K562 (cell line): ENCODE measurements around the gene PPP1R9A. TPM values are rescaled to one million over a fixed set of nuclear protein-coding genes. Genes with fewer than 3 reads are reported as not detected.

ENCODE experiments used
- ATAC-seq: fragments of 200-7000 bp; cut with Tn5 transposase; 3 replicates; pipeline ENCODE4 v1.9.1; 2020; ENCODE audit warnings: moderate library complexity
- BruUV-seq: library from RNA; stranded (reverse); fragments of 400-500 nt; replicated peaks from 2 replicates; lab custom pipeline; 2021; lab: Mats Ljungman, UMichigan
- CTCF ChIA-PET: fragments of 300-600 bp; formaldehyde crosslinking; extraction: SDS; loops from one replicate; lab custom pipeline; 2021; ENCODE audit warnings: low intra/inter-chr PET ratio; lab: Yijun Ruan, JAX
- POLR2A ChIA-PET: fragments of 300-600, 350-650 bp; sonication (Branson Sonifier 250); formaldehyde crosslinking; extraction: SDS; loops from one replicate; lab custom pipeline; 2021; ENCODE audit warnings: antibody characterized with exemption, inconsistent platforms; lab: Yijun Ruan, JAX
- DNase-seq, 4 experiments: peaks; one replicate each; pipeline versions ENCODE4 v3.0.0 to v3.0.0-alpha.2; 2011 to 2018; ENCODE audit warnings: low spot score in 3 of 4, mixed read lengths in 3 of 4; ENCODE audit errors: extremely low read depth in 1 of 4
- FAIRE-seq: peaks from 2 replicates; lab custom pipeline; 2011; peaks lifted over from hg19 to GRCh38; lab: Jason Lieb, UNC
- H2AFZ ChIP-seq: 2 replicates; pipeline ENCODE4 v1.6.0; 2011; ENCODE audit warnings: low read depth, low read length, control low read depth, inconsistent platforms
- H3K27ac ChIP-seq: fragments of 200-600 bp; 3 replicates; pipeline ENCODE4 v1.8.0; 2011; ENCODE audit warnings: low read depth, mild to moderate bottlenecking, control low read depth, inconsistent platforms, low read length, moderate library complexity, mixed read lengths; ENCODE audit errors: extremely low read depth
- H3K27me3 ChIP-seq, 2 experiments: fragments of 300-600 bp in 1 of 2; 2 replicates in 1 of 2; 3 replicates in 1 of 2; pipeline versions ENCODE4 v1.6.0 to v1.8.0; 2011; ENCODE audit warnings: inconsistent platforms in 2 of 2, low read length in 2 of 2, mild to moderate bottlenecking in 1 of 2, mixed read lengths in 1 of 2, moderate library complexity in 1 of 2; ENCODE audit not compliant: control insufficient read depth in 2 of 2, insufficient read depth in 2 of 2
- H3K36me3 ChIP-seq: fragments of 300-600 bp; 3 replicates; pipeline ENCODE4 v1.8.0; 2011; ENCODE audit warnings: mild to moderate bottlenecking, low read length, inconsistent platforms; ENCODE audit not compliant: control insufficient read depth, insufficient read depth
- H3K4me1 ChIP-seq, 2 experiments: fragments of 200-600 bp in 1 of 2; replicated peaks in 1 of 2; 2 replicates in 1 of 2; 3 replicates in 1 of 2; pipeline versions ENCODE4 v1.5.1 to v1.8.0; 2011; ENCODE audit warnings: inconsistent platforms in 2 of 2, low read length in 2 of 2, mild to moderate bottlenecking in 1 of 2, mixed read lengths in 1 of 2, moderate library complexity in 1 of 2; ENCODE audit not compliant: control insufficient read depth in 2 of 2, insufficient read depth in 2 of 2
- H3K4me2 ChIP-seq: 2 replicates; pipeline ENCODE4 v1.6.1; 2011; ENCODE audit warnings: low read length, control low read depth, inconsistent platforms, mixed read lengths; ENCODE audit not compliant: insufficient read depth
- H3K4me3 ChIP-seq: fragments of 200-600 bp; sonication (generic), shearing (Covaris generic); 2 replicates; pipeline ENCODE4 v1.5.1; 2016; ENCODE audit warnings: control low read depth, inconsistent platforms
- H3K79me2 ChIP-seq: fragments of 200-600 bp; 3 replicates; pipeline ENCODE4 v1.8.0; 2011; ENCODE audit warnings: low read length, inconsistent platforms; ENCODE audit not compliant: control insufficient read depth, insufficient read depth
- H3K9ac ChIP-seq, 2 experiments: 2 replicates each; pipeline versions ENCODE4 v1.6.0 to v1.6.1; 2011; ENCODE audit warnings: low read depth in 2 of 2, low read length in 2 of 2, control low read depth in 1 of 2, inconsistent platforms in 1 of 2, mild to moderate bottlenecking in 1 of 2, mixed read lengths in 1 of 2; ENCODE audit not compliant: insufficient read depth in 1 of 2
- H3K9me1 ChIP-seq: one replicate; pipeline ENCODE4 v1.6.0; 2011; ENCODE audit warnings: inconsistent platforms, mild to moderate bottlenecking, low read length, moderate library complexity; ENCODE audit not compliant: control insufficient read depth, insufficient read depth
- H3K9me3 ChIP-seq: replicated peaks from 2 replicates; pipeline ENCODE4 v1.5.1; 2011; ENCODE audit warnings: low read depth, low read length, inconsistent platforms; ENCODE audit not compliant: control insufficient read depth, insufficient read depth
- H4K20me1 ChIP-seq: replicated peaks from 2 replicates; pipeline ENCODE4 v1.6.1; 2011; ENCODE audit warnings: low read length, inconsistent platforms, mixed read lengths; ENCODE audit not compliant: control insufficient read depth, insufficient read depth
- CHD7 ChIP-seq: fragments of 200-600 bp; sonication (generic); IDR thresholded peaks from one replicate; pipeline ENCODE4 v1.6.1; 2012; ENCODE audit warnings: mild to moderate bottlenecking, low read depth, low read length, inconsistent platforms
- FOXJ3 ChIP-seq: sonication (generic); formaldehyde crosslinking; IDR thresholded peaks from 2 replicates; pipeline ENCODE4 v1.4.0; 2020; ENCODE audit warnings: mild to moderate bottlenecking, missing genetic modification reagents
- MBD2 ChIP-seq: sonication (generic); IDR thresholded peaks from 2 replicates; pipeline ENCODE4 v1.6.1; 2016; ENCODE audit warnings: low read depth, borderline replicate concordance
- NR3C1 ChIP-seq: sonication (generic); formaldehyde crosslinking; IDR thresholded peaks from 2 replicates; pipeline ENCODE4 v1.8.1; 2022; ENCODE audit warnings: missing genetic modification reagents
- PREB ChIP-seq: sonication (generic); formaldehyde crosslinking; IDR thresholded peaks from 2 replicates; pipeline ENCODE4 v1.8.1; 2023; ENCODE audit warnings: mild to moderate bottlenecking, missing genetic modification reagents
- ZNF165 ChIP-seq: fragments of 250-450 bp; sonication (Bioruptor Pico); IDR thresholded peaks from 2 replicates; pipeline ENCODE4 v1.4.0; 2020; ENCODE audit warnings: borderline replicate concordance
- ZNF311 ChIP-seq: fragments of 250-450 bp; sonication (Bioruptor Pico); IDR thresholded peaks from 2 replicates; pipeline ENCODE4 v1.4.0; 2020; ENCODE audit warnings: mild to moderate bottlenecking, moderate library complexity
- WGBS: fragments of 100-300 bp; shearing (Covaris generic); methylation state at CpG from one replicate; pipeline ENCODE4 v1.1.6; 2016; ENCODE audit warnings: low coverage, mixed read lengths; ENCODE audit not compliant: insufficient coverage; ENCODE audit errors: missing lambda C conversion rate; 5-methylcytosine and 5-hydroxymethylcytosine counted together
- in situ Hi-C: fragments of 300-500 bp; cut with MboI; formaldehyde crosslinking; loops from 4 replicates; pipeline ENCODE4 v1.15.0; 2018; ENCODE audit warnings: inconsistent platforms, mixed read lengths
- intact Hi-C: fragments of 100-400 bp; cut with micrococcal nuclease; formaldehyde crosslinking; loops from 2 replicates; pipeline ENCODE4 v1.14.2; 2022
- polyA plus RNA-seq, 8 experiments: library from polyadenylated mRNA; depleted of rRNA in 4 of 8; stranded (reverse) in 5 of 8; unstranded in 3 of 8; fragments of >200 nt; fragmentation: Nextera tagmentation in 2 of 8; fragmentation: Illumina TruSeq in 1 of 8; extraction: Ambion mirVana in 2 of 8; extraction: Trizol in 1 of 8; gene quantifications; 2 replicates each; pipeline versions ENCODE4 v1.2.1 to v1.2.3, GENCODE V29; 2011 to 2014; ENCODE audit warnings: inconsistent platforms in 1 of 8, missing spikeins in 1 of 8
- total RNA-seq, 7 experiments: library from RNA; depleted of rRNA in 6 of 7; stranded (reverse); fragments of >200 nt in 6 of 7; fragmentation: Illumina TruSeq in 2 of 7; extraction: Trizol in 2 of 7; gene quantifications; 2 replicates each; pipeline versions ENCODE4 v1.2.1 to v1.2.3, GENCODE V29; 2011 to 2021; ENCODE audit warnings: low replicate concordance in 1 of 7

Gene PPP1R9A
- total and polyA plus RNA-seq, 9 of the 15 experiments (the other 6 are each of a cell fraction or from before 2014, with no cell fraction given) = 0.24 TPM; not detected in 8

GRCh38 chr7:95055295-95055694, 147.9 kb downstream of the PPP1R9A start:
- H3K4me3 ChIP-seq = no peak overlapping the region
- ATAC-seq (no peak), DNase-seq (no peak), FAIRE-seq (no peak)
- intact Hi-C loops = no loop called here
- no peak overlapping the region for H2AFZ ChIP-seq
- H3K27me3 ChIP-seq = no peaks in the 10 kb centered on the region
- H3K36me3 ChIP-seq = no peaks in the 10 kb centered on the region
- no peak overlapping the region for H3K27ac ChIP-seq
- no peaks in the 10 kb centered on the region for H4K20me1 ChIP-seq
- no peaks in the 10 kb centered on the region for H3K4me1 ChIP-seq
- in situ Hi-C loops = no loop called here
- CTCF ChIA-PET = no interaction called here
- no peaks in the 10 kb centered on the region for H3K9me1 ChIP-seq
- no peaks in the 10 kb centered on the region for H3K9me3 ChIP-seq
- no TSS peak for BruUV-seq
- POLR2A ChIA-PET = no interaction called here
- no peak overlapping the region for H3K9ac ChIP-seq
- 0% methylated on average over 1 of the region's 1 CpG for WGBS
- no peak overlapping the region for H3K4me2 ChIP-seq
- H3K79me2 ChIP-seq = no peaks in the 10 kb centered on the region
- TF ChIP-seq PREB (CRISPR knock-in tag) (no peak), MBD2 (no peak), FOXJ3 (CRISPR knock-in tag) (no peak), NR3C1 (CRISPR knock-in tag) (no peak), CHD7 (no peak), ZNF311 (CRISPR knock-in tag) (no peak), ZNF165 (CRISPR knock-in tag) (no peak)
